Activated CD4-positive, alpha-beta T cell treated with anti-CD3 and anti-CD28 coated beads, Interleukin-2, amount 50 U/mL, for 1 hour (primary cell): ENCODE results near the gene SSNA1.

ENCODE experiments used
- DNase-seq: peaks from one replicate; pipeline ENCODE4 v3.0.0-alpha.2; 2020

SSNA1 gene

GRCh38 chr9:137188490-137189296, at the start of gene SSNA1, which contains the start of gene ANAPC2:
SSNA1 (plus strand) TSS chr9:137188676; CDS start chr9:137188727, 51 bp downstream.
ANAPC2 (minus strand) TSS chr9:137188560; CDS start chr9:137188532, 28 bp downstream.
- peak; percentile 93 for DNase-seq

GRCh38 chr9:137138722-137139467, 49.6 kb upstream of the SSNA1 start, which contains the start of gene GRIN1:
GRIN1 (plus strand) TSS chr9:137139154; CDS start chr9:137139487, 333 bp downstream.
- peak; percentile 33 for DNase-seq

- no peak for DNase-seq
Measured at GRCh38 chr9:137139468-137140150, 48.9 kb upstream of the SSNA1 start.

- no peak for DNase-seq
Measured at GRCh38 chr9:137140151-137141012, 48.1 kb upstream of the SSNA1 start.

- no peak for DNase-seq
Measured at GRCh38 chr9:137141050-137141810, 47.2 kb upstream of the SSNA1 start.

- DNase-seq = no peak
Measured at GRCh38 chr9:137141976-137142936, 46.2 kb upstream of the SSNA1 start.

- no peak for DNase-seq
Measured at GRCh38 chr9:137143459-137143858, 45.0 kb upstream of the SSNA1 start.

- DNase-seq = no peak
Measured at GRCh38 chr9:137145731-137146526, 42.5 kb upstream of the SSNA1 start.

- no peak for DNase-seq
Measured at GRCh38 chr9:137146527-137146918, 42.0 kb upstream of the SSNA1 start.

GRCh38 chr9:137147091-137147792, 41.2 kb upstream of the SSNA1 start:
- DNase-seq = no peak

GRCh38 chr9:137147793-137148160, 40.7 kb upstream of the SSNA1 start:
- no peak for DNase-seq

GRCh38 chr9:137148242-137148641, 40.2 kb upstream of the SSNA1 start:
- no peak for DNase-seq

GRCh38 chr9:137148661-137149060, 39.8 kb upstream of the SSNA1 start:
- no peak for DNase-seq

GRCh38 chr9:137149363-137149762, 39.1 kb upstream of the SSNA1 start:
- DNase-seq = no peak

- no peak for DNase-seq
Measured at GRCh38 chr9:137149942-137150616, 38.4 kb upstream of the SSNA1 start.

GRCh38 chr9:137150617-137151457, 37.6 kb upstream of the SSNA1 start:
- no peak for DNase-seq

- no peak for DNase-seq
Measured at GRCh38 chr9:137152844-137153405, 35.6 kb upstream of the SSNA1 start.
